Neural cell (in vitro differentiated cells): ENCODE data around the gene CLEC6A. TPM values are rescaled to one million over a fixed set of nuclear protein-coding genes. Genes with fewer than 3 reads are reported as not detected.

Experiments used
- H2AFZ ChIP-seq: fragments of 200-600, 300-800 bp; sonication (generic), shearing (Covaris generic); 2 replicates; pipeline ENCODE4 v1.6.0; 2014; ENCODE audit warnings: low read depth, mild to moderate bottlenecking, antibody characterized with exemption, low read length, moderate library complexity
- H3F3A ChIP-seq: fragments of 200-600 bp; shearing (Covaris generic); 2 replicates; pipeline ENCODE4 v1.6.1; 2016; ENCODE audit warnings: mild to moderate bottlenecking, moderate library complexity, mixed read lengths, antibody characterized with exemption, low read length; ENCODE audit not compliant: insufficient read depth, poor library complexity, severe bottlenecking
- H3K27ac ChIP-seq: fragments of 200-600, 300-800 bp; sonication (generic), shearing (Covaris generic); 2 replicates; pipeline ENCODE4 v1.5.1; 2014; ENCODE audit warnings: mild to moderate bottlenecking, low read length, moderate library complexity
- H3K27me3 ChIP-seq: fragments of 300-800, 200-600 bp; sonication (generic), shearing (Covaris generic); 2 replicates; pipeline ENCODE4 v1.6.0; 2014; ENCODE audit warnings: mild to moderate bottlenecking, low read depth, low read length, moderate library complexity; ENCODE audit not compliant: insufficient read depth
- H3K36me3 ChIP-seq: fragments of 300-800, 200-600 bp; sonication (generic), shearing (Covaris generic); 2 replicates; pipeline ENCODE4 v1.5.1; 2014; ENCODE audit warnings: mild to moderate bottlenecking, antibody characterized with exemption, low read length, moderate library complexity; ENCODE audit not compliant: insufficient read depth
- H3K4me2 ChIP-seq: fragments of 300-800, 200-600 bp; sonication (generic), shearing (Covaris generic); 2 replicates; pipeline ENCODE4 v1.6.0; 2014; ENCODE audit warnings: mild to moderate bottlenecking, low read length
- H3K4me3 ChIP-seq: fragments of 300-800, 200-600 bp; sonication (generic), shearing (Covaris generic); 2 replicates; pipeline ENCODE4 v1.5.1; 2014; ENCODE audit warnings: mild to moderate bottlenecking, low read length, moderate library complexity
- H3K79me2 ChIP-seq: fragments of 200-600 bp; shearing (Covaris generic); replicated peaks from 2 replicates; pipeline ENCODE4 v1.6.0; 2014; ENCODE audit warnings: mild to moderate bottlenecking, low read length, moderate library complexity; ENCODE audit not compliant: insufficient read depth
- H3K9ac ChIP-seq: fragments of 300-800, 200-600 bp; sonication (generic), shearing (Covaris generic); 2 replicates; pipeline ENCODE4 v1.6.1; 2016; ENCODE audit warnings: mild to moderate bottlenecking, low read length, mixed read lengths
- H3K9me2 ChIP-seq: fragments of 200-600 bp; shearing (Covaris generic); 2 replicates; pipeline ENCODE4 v1.6.1; 2016; ENCODE audit warnings: mild to moderate bottlenecking, low read length, mixed read lengths; ENCODE audit not compliant: insufficient read depth
- H3K9me3 ChIP-seq: fragments of 200-600, 300-800 bp; sonication (generic), shearing (Covaris generic); 2 replicates; pipeline ENCODE4 v1.6.1; 2016; ENCODE audit warnings: mild to moderate bottlenecking, mixed run types, low read length, moderate library complexity, mixed read lengths
- H4K20me1 ChIP-seq: fragments of 200-600 bp; shearing (Covaris generic); 2 replicates; pipeline ENCODE4 v1.6.1; 2016; ENCODE audit warnings: mild to moderate bottlenecking, mixed run types; ENCODE audit not compliant: insufficient read depth
- CTCF ChIP-seq: fragments of 450-650 bp; IDR thresholded peaks from 2 replicates; pipeline ENCODE4 v1.5.1; 2014; ENCODE audit warnings: antibody characterized with exemption, mild to moderate bottlenecking, moderate library complexity; ENCODE audit not compliant: poor library complexity, severe bottlenecking
- EP300 ChIP-seq: fragments of 450-650 bp; conservative IDR thresholded peaks from 2 replicates; pipeline ENCODE4 v1.6.1; 2014; ENCODE audit warnings: antibody characterized with exemption, mild to moderate bottlenecking, moderate library complexity; ENCODE audit not compliant: poor library complexity, severe bottlenecking
- EZH2 ChIP-seq: fragments of 200-600, 300-800 bp; shearing (Covaris generic), sonication (generic); IDR thresholded peaks from 2 replicates; pipeline ENCODE4 v1.6.1; 2014; ENCODE audit warnings: antibody characterized with exemption, low read length, borderline replicate concordance, mild to moderate bottlenecking; ENCODE audit not compliant: insufficient read depth, poor library complexity, severe bottlenecking
- MXI1 ChIP-seq: fragments of 450-650 bp; conservative IDR thresholded peaks from 2 replicates; pipeline ENCODE4 v1.6.1; 2014; ENCODE audit warnings: antibody characterized with exemption, mild to moderate bottlenecking; ENCODE audit not compliant: poor library complexity, severe bottlenecking
- POLR2AphosphoS5 ChIP-seq: IDR thresholded peaks from 2 replicates; pipeline ENCODE4 v1.6.1; 2012
- RAD21 ChIP-seq: fragments of 450-650 bp; conservative IDR thresholded peaks from 2 replicates; pipeline ENCODE4 v1.6.1; 2014; ENCODE audit warnings: antibody characterized with exemption, mild to moderate bottlenecking, moderate library complexity
- REST ChIP-seq: IDR thresholded peaks from 2 replicates; pipeline ENCODE4 v1.6.1; 2012; ENCODE audit warnings: borderline replicate concordance
- SMC3 ChIP-seq: fragments of 450-650 bp; conservative IDR thresholded peaks from 2 replicates; pipeline ENCODE4 v1.6.1; 2014; ENCODE audit warnings: antibody characterized with exemption, mild to moderate bottlenecking, moderate library complexity; ENCODE audit not compliant: poor library complexity
- TAF1 ChIP-seq: IDR thresholded peaks from 2 replicates; pipeline ENCODE4 v1.6.1; 2012; ENCODE audit warnings: low read depth
- polyA plus RNA-seq: library from polyadenylated mRNA; depleted of rRNA; stranded (reverse); fragments of >200 nt; gene quantifications from 2 replicates; pipeline ENCODE4 v1.2.3, GENCODE V29; 2014

CLEC6A gene
- polyA plus RNA-seq, 1 donor from 2014 or later, result not detected

DNA sequence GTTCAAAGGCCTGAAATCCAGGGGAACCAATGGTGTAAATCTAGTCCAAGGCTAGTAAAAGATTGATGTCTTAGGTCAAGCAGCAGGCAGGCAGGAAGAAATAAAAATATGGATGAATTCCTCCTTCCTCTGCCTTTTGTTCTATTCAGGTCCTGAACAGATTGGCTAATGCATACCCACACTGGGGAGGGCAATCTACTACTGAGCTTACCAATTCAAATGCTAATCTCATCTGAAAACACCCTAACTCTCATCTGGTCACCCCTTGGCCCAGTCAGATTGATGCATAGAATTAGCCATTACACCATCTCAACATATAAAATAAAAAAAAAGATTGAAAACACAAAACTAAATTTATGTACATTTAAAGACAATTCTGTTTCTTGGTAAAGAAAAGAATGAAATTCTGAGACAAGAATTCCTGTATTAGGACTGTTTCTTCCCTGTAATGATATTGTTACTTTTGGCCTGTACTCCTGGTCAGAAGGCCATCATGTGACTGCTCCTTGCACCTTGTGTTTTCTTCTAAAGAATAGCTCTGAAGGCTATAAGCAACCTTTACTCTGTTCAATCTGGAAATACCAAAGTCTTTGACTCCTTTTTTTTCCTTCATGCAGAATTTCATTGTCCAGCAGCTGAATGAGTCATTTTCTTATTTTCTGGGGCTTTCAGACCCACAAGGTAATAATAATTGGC lies 19.9 kb downstream of the CLEC6A start:
- Histone ChIP-seq H2AFZ (no peak overlapping the region), H3K4me3 (no peak overlapping the region)

GRCh38 chr12:8482571-8483061 lies 26.9 kb downstream of the CLEC6A start:
- no peak overlapping the region for H3K27ac ChIP-seq
- no peak overlapping the region for H3K9ac ChIP-seq
- no peaks in the 10 kb centered on the region for H3K79me2 ChIP-seq
- no peak for TF ChIP-seq EZH2
- TF ChIP-seq SMC3, result no peak
- TF ChIP-seq EP300, result no peak
- no peak for TF ChIP-seq REST
- no peak for TF ChIP-seq RAD21
- no peak for TF ChIP-seq TAF1
- TF ChIP-seq MXI1, result no peak

More for the DNA sequence above, 19.9 kb downstream of the CLEC6A start:
- Histone ChIP-seq H3K4me2 (no peak overlapping the region), H3K9me2 (no peaks in the 10 kb centered on the region), H3K27me3 (no peaks in the 10 kb centered on the region), H3K36me3 (no peaks in the 10 kb centered on the region), H3K27ac (no peak overlapping the region), H3K9me3 (no peaks in the 10 kb centered on the region), H3K9ac (no peak overlapping the region), H4K20me1 (no peaks in the 10 kb centered on the region), H3K79me2 (no peaks in the 10 kb centered on the region), H3F3A (no peaks in the 10 kb centered on the region)
- TF ChIP-seq TAF1, result no peak
- no peak for TF ChIP-seq REST
- no peak for TF ChIP-seq RAD21
- no peak for TF ChIP-seq EP300
- no peak for TF ChIP-seq CTCF
- no peak for TF ChIP-seq EZH2
- TF ChIP-seq POLR2AphosphoS5, result no peak
- no peak for TF ChIP-seq SMC3
- TF ChIP-seq MXI1, result no peak

More at GRCh38 chr12:8482571-8483061, 26.9 kb downstream of the CLEC6A start:
- Histone ChIP-seq H3K36me3 (no peaks in the 10 kb centered on the region), H3K4me3 (no peak overlapping the region), H3F3A (no peaks in the 10 kb centered on the region), H2AFZ (no peak overlapping the region), H3K9me3 (no peaks in the 10 kb centered on the region), H3K4me2 (no peak overlapping the region), H3K27me3 (no peaks in the 10 kb centered on the region), H3K9me2 (no peaks in the 10 kb centered on the region), H4K20me1 (no peaks in the 10 kb centered on the region)
